Erythroblast (primary cell): ENCODE measurements around the gene HAPSTR1.

Experiments used
- GATA1 ChIP-seq: IDR thresholded peaks from 2 replicates; pipeline ENCODE4 v1.6.1; 2011; ENCODE audit warnings: low read depth, mild to moderate bottlenecking, control low read depth, low read length, moderate library complexity
- POLR2A ChIP-seq: IDR thresholded peaks from 2 replicates; pipeline ENCODE4 v1.6.1; 2011; ENCODE audit warnings: mild to moderate bottlenecking, low read length

DNA sequence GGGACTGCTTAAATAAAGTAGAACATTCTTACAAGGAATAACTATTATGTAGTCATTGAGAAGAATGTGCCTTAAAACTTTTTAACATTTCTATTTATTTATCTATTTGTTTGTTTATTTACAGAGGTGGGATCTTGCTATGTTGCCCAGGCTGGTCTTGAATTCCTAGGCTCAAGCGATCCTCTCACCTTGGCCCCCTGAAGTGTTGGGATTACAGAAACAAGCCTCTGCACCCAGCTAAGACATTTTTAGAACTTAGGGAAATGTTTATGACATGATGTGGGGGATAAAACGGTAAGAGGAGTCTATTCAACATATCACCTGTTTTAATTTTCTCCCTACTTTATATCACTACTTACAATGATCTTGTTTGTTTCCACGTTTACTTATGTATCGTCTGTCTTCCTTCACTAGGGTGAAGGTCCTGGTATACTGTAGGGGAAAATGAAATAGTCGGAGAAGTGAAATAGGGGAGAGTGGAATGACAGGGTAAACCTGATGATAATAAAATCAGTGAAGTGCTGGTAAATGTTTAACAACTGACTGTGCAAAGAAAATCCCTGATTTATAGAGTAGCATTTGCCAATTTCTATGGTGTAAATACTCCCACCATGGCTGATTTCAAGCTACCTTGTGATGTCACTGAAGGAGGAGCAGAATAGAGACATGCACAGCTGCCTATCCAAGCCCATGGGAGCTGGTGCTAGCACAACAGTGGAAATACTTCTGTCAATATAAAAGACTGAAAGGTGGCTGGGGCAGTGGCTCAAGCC is 16.0 kb upstream of the HAPSTR1 start:
- TF ChIP-seq POLR2A (no peak), GATA1 (no peak)
